Stimulated activated CD8-positive, alpha-beta memory T cell treated with anti-CD3 and anti-CD28 coated beads, Interleukin-7, amount 100 ng/mL, for 24 hours (primary cell): ENCODE results near the gene PCBD1.

Experiments
- DNase-seq: peaks from one replicate; pipeline ENCODE4 v3.0.0-alpha.2; 2020; ENCODE audit warnings: low read depth

Gene PCBD1

DNA sequence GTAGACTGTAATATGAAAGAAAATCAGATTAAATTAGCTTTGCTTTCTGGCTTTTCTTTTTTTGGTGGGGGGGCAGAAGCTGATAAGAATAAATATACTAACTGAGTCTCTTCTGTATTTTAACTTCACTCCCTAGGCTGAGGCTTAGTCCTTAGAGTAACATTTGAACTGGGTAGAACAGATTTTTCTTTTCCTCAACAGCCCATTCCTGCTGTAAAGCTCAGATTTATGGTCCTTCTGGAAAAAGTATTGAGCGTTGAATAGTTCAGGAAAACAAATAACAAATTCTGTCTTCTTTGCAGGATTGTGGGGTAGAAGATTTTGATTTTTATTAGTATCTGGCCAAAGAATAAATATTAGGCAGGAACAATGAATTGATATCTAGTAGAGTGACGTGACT is 54.8 kb downstream of the PCBD1 start:
- DNase-seq, result no peak
